Caki2 (cell line): Measurements from ENCODE around the gene HERPUD1. TPM values are rescaled to one million over a fixed set of nuclear protein-coding genes. Genes with fewer than 3 reads are reported as not detected.
"Not testable (repeated sequence)": the region's sequence is repeated elsewhere in the genome, so short reads cannot be mapped to it uniquely, and the experiment has no call there.

Experiments used
- DNase-seq: peaks from one replicate; pipeline ENCODE4 v3.0.0-alpha.2; 2015; ENCODE audit warnings: low read depth
- in situ Hi-C: cut with HindIII; loops from 2 replicates; pipeline ENCODE4 v1.10.0; 2016; ENCODE audit warnings: low sequenced_read_pairs, low pct_unique_long_range_greater_than_20kb, mixed read lengths
- total RNA-seq: library from RNA; depleted of rRNA; stranded (reverse); fragments of >200 nt; shearing (Covaris generic); gene quantifications from 2 replicates; pipeline ENCODE4 v1.2.3, GENCODE V29; 2014; ENCODE audit warnings: low replicate concordance; rRNA removed

The HERPUD1 gene
- total RNA-seq, 1 experiment from 2014 or later, result 157 TPM

DNA sequence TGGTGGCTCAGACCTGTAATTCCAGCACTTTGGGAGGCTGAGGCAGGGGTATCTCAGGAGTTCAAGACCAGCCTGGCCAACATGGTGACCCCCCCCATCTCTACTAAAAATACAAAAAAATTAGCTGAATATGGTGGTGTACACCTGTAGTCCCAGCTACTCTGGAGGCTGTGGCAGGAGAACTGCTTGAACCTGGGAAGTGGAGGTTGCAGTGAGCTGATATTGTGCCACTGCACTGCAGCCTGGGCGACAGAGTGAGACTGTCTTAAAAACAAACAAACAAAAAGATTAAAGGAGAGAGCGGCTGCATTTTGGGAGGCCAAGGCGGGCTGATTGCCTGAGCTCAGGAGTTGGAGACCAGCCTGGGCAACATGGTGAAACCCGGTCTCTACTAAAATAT, 55.0 kb downstream of the HERPUD1 start:
- DNase-seq, result not testable (repeated sequence)

DNA sequence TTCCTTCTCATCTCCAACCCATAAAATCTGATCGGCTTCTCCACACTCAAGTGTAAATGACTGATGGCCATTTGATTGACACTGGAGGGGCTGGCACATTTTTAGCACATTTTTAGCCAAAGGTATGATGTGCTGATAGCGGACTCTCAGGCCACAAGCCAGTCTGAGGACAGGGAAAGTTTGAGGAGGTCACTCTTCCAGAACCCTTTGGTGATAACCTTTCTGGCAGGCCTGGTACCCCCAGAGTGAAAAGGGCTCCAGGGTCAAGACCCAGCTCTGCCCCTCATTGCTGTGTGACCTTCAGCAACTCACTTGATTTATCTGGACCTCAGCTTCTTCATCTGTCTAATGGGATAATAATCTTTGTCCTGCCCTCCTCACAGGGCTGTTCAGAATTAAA, 55.8 kb downstream of the HERPUD1 start:
- in situ Hi-C loops, result no loop called here
- no peak for DNase-seq

More for the DNA sequence above, 55.0 kb downstream of the HERPUD1 start:
- in situ Hi-C loops, result not testable (repeated sequence)

DNA sequence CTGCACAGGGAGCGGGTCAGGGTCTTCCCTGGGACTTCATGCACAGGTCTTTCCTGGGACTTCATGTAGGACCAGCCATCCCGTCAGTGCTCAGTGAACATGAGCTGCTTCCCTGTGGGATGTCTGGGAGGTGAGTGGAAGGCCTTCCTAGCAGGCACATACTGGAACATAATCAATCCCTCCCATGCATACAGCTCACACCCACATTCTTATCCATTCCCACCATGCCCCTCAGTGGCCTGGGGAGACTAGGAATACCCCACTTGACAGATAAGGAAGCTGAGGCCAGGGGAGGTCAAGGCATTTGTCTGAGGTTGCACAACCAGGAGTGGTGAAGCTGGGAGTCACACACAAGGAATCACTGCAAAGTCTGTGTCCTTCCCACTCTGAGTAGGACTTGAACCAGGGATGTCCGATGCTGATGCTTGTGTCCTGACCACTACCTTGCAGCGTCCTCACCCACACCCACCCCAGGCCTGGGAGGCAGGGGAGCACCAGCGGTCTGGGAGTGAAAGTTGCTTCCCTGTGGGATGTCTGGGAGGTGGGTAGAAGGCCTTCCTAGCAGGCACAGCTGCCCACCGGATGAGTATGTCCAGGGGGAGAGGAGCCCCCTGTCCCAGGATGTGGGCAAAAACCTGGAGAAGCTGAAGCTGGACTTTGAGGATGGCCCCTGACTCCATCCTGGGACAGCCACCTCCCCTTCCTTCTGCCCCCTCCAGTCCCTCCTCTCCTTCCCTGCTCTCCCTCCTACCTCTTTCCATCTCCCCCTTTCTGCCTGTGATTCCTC, 56.4 kb downstream of the HERPUD1 start:
- in situ Hi-C loops, result no loop called here
- DNase-seq, result no peak

DNA sequence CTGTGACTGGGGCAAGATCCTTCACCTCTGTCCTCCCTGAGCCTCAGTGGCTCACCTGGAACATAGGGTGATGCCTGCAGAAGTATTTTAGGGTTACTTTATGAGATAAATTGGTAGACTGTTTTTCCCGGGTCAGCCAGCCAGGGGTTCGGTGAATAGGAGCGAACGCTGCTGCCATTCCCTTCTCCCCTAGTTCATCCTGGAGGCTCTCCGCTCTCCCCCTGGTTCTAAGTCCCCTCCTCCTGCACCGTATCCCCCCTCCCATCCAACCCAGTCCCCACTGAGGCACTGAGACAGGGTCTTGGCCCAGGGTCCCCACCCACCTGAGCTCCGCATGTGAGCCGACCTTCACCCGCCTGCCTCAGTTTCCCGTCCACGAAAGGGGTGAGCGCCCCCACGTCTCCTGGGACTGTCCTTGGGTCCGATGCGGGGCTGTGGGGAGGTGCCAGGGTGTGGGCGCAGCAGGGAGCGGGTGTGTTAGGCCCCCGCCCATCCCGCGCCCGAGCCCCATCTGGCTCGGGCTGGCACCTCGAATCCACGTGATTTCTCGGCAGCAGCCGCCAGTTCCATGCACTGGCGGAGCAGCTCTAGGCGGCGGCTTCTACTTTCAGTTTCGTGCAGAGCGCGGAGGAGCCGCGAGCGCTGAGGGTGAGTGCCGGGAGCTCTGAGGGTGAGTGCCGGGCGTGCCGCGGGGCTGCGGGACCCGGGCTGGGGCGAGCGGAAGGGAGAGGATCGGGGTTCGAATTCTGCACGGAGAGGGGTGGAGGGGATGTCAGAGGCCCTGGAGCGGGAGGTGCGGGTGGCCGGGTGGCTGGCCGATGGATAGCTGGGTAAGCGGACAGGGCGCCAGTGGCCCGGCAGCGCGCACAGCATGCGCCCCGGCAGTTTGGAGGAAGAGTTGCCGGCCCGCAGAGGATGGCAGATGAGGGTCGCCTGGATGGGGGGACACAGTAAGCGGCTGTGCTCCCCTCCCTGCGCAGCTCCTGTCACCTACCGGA, 57.3 kb downstream of the HERPUD1 start, which contains the start of gene NLRC5:
TSS of gene NLRC5 (plus strand) at position 610 of the 998 bp plus-strand sequence. CDS start 31,156 bp downstream, outside the sequence.
- peak; percentile 67 for DNase-seq

DNA sequence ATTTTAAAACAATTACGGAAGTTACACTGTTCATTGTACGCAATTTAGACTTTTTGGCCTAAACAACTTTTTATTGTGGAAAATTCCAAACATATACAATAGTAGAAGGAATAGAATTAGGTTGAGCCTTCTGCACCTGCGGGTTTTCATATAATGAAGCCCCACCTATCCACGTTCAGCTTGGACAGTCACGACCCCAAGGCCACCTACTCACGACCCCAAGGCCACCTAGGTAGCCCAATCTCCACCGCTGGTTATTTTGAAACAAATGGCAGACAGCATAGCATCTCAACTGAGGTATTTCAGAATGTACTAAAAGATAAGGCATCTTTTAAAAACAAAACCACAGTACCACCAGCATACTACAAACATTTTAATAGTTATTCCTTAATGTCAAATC, 58.0 kb downstream of the HERPUD1 start:
- in situ Hi-C loops, result no loop called here
- no peak for DNase-seq

More for the DNA sequence above, 57.3 kb downstream of the HERPUD1 start, which contains the start of gene NLRC5:
- in situ Hi-C loops, result no loop called here

DNA sequence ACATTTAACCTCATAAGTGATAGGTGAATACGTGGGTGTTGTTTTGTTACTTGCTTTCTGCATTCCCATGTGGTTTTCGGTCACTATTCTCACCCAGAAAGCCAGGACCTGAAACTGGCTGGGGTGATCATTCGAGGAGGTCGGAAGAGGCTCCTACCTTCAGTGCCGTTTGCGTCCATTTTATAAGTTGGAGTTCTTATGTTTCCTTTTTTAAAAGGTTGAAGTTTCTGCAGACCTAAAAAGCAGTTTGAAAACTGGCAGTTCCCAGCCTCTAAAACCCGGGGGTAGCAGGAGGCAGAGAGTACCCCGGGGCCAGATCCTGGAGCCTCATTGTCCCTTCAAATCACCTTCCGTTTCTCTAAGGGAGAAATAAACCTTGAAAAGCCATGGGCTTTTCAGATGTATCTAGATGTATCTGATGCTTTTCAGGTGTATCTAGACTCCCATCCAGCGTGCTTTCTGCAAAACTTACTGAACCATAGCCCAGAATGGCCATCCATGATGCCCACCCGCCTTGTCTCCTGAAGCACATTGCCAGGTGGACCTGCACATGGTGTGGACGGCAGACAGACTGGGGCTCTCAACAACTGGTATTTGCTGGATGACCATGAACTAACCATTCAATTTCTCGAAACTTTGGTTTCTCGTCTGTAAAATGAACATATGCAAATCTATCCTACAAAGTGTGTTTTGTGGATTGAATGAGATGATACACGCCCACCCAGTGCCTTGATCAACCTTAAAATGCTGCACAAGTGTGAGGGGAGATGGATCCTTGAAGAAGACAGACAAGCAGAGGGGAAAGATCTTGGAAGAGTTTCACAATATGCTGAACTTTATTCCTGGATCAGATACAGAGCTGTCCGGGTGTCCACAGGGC, 58.7 kb downstream of the HERPUD1 start:
- in situ Hi-C loops, result no loop called here
- no peak for DNase-seq

DNA sequence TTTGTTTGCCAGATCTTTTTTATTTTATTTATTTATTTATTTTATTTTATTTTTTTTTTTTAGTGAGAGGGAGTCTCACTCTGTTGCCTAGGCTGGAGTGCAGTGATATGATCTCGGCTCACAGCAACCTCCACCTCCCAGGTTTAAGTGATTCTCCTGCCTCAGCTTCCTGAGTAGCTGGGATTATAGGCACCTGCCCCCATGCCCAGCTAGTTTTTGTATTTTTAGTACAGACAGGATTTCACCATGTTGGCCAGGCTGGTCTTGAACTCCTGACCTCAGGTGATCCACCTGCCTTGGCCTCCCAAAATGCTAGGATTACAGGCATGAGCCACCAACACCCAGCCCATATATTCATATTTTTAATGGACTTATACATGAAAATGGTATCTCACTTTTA, 60.5 kb downstream of the HERPUD1 start:
- in situ Hi-C loops, DNase-seq: not testable (repeated sequence)

DNA sequence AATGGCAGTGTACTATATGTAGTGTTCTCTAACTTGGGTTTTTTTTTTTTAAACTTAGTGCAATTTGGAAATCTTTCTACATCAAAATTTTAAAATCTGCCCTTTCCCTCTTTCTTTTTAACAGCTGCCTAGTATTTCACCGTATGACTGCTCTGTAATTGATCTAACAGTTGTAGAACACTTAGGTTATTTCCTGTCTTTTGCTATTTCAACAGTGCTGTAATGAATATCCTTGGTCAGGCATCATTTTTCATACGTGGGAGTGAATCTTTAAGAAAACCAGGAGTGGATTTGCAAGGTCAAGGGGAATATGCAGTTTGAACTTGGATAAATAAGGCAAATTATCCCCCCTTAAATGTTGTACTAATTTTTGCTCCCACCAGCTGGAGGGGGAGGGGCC, 61.3 kb downstream of the HERPUD1 start:
- in situ Hi-C loops, result no loop called here
- no peak for DNase-seq

DNA sequence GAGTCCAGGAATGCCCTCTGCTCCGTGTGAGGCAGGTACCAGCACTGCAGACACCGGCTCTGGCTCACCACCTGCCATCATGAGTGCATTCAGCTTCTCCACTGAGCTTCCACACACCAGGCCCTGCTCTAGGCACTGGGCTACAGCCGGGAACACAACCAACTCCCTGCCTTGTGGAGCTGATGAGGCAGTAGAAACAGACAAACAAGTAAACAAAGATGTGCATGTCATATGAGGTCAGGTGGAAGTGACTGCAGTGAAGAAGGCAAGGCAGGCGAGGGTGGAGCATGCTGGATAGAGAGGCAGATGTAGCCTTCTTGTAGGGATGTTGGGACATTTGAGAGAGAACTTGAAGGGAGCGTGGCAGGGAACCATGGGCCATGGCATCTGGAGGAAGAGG, 62.4 kb downstream of the HERPUD1 start:
- in situ Hi-C loops, result no loop called here
- no peak for DNase-seq

Other genes starting within 250 kb of the HERPUD1 start
- 141 and 168 TPM in 2 replicates for gene MT1X, start 249.7 kb upstream of the HERPUD1 start, total RNA-seq
- 46.4 and 57.5 TPM in 2 replicates for gene NUP93, start 202.0 kb upstream of the HERPUD1 start, total RNA-seq
- not detected in 2 replicates for gene SLC12A3, start 66.9 kb upstream of the HERPUD1 start, total RNA-seq
- gene CETP, start 29.8 kb downstream of the HERPUD1 start, total RNA-seq, result not detected in 2 replicates
- gene NLRC5, start 57.4 kb downstream of the HERPUD1 start, total RNA-seq, result 2.7 and 3.1 TPM in 2 replicates
- gene CPNE2, start 160.4 kb downstream of the HERPUD1 start, total RNA-seq, result 33.5 and 34.6 TPM in 2 replicates